ENCODE data around the gene PLEKHA1.

Gene PLEKHA1

GRCh38 chr10:122473116-122473515, 98.6 kb downstream of the PLEKHA1 start:
- TF ChIP-seq CTCF (IDR thresholded peaks at IDR 0.05; ENCODE audit: low read depth, low read length, missing control alignments): no peak
- DNase-seq (ENCODE audit: low read depth): no peak
- H3K4me3 ChIP-seq (ENCODE audit: low read depth, low read length): no peak overlapping the region

- no peak overlapping the region for H3K4me3 ChIP-seq (ENCODE audit: low read depth, low read length)
- TF ChIP-seq CTCF (IDR thresholded peaks at IDR 0.05; ENCODE audit: low read depth, low read length, missing control alignments): no peak
- no peak for DNase-seq (ENCODE audit: low read depth)
Measured at GRCh38 chr10:122474131-122474818, 99.8 kb downstream of the PLEKHA1 start.

- no peak for DNase-seq (ENCODE audit: low read depth)
- no peak overlapping the region for H3K4me3 ChIP-seq (ENCODE audit: low read depth, low read length)
- no peak for TF ChIP-seq CTCF (IDR thresholded peaks at IDR 0.05; ENCODE audit: low read depth, low read length, missing control alignments)
Measured at GRCh38 chr10:122475100-122475499, 100.6 kb downstream of the PLEKHA1 start.

GRCh38 chr10:122475591-122476332, 101.3 kb downstream of the PLEKHA1 start:
- DNase-seq (ENCODE audit: low read depth): no peak
- no peak overlapping the region for H3K4me3 ChIP-seq (ENCODE audit: low read depth, low read length)
- TF ChIP-seq CTCF (IDR thresholded peaks at IDR 0.05; ENCODE audit: low read depth, low read length, missing control alignments): no peak

- H3K4me3 ChIP-seq (ENCODE audit: low read depth, low read length): no peak overlapping the region
- no peak for TF ChIP-seq CTCF (IDR thresholded peaks at IDR 0.05; ENCODE audit: low read depth, low read length, missing control alignments)
- DNase-seq (ENCODE audit: low read depth): no peak
Measured at GRCh38 chr10:122476333-122476695, 101.8 kb downstream of the PLEKHA1 start.

GRCh38 chr10:122477436-122477835, 102.9 kb downstream of the PLEKHA1 start:
- no peak for TF ChIP-seq CTCF (IDR thresholded peaks at IDR 0.05; ENCODE audit: low read depth, low read length, missing control alignments)
- no peak for DNase-seq (ENCODE audit: low read depth)
- H3K4me3 ChIP-seq (ENCODE audit: low read depth, low read length): no peak overlapping the region

Data from GM12864 (cell line).